ENCODE results near the gene CRIP2.

Gene CRIP2

DNA sequence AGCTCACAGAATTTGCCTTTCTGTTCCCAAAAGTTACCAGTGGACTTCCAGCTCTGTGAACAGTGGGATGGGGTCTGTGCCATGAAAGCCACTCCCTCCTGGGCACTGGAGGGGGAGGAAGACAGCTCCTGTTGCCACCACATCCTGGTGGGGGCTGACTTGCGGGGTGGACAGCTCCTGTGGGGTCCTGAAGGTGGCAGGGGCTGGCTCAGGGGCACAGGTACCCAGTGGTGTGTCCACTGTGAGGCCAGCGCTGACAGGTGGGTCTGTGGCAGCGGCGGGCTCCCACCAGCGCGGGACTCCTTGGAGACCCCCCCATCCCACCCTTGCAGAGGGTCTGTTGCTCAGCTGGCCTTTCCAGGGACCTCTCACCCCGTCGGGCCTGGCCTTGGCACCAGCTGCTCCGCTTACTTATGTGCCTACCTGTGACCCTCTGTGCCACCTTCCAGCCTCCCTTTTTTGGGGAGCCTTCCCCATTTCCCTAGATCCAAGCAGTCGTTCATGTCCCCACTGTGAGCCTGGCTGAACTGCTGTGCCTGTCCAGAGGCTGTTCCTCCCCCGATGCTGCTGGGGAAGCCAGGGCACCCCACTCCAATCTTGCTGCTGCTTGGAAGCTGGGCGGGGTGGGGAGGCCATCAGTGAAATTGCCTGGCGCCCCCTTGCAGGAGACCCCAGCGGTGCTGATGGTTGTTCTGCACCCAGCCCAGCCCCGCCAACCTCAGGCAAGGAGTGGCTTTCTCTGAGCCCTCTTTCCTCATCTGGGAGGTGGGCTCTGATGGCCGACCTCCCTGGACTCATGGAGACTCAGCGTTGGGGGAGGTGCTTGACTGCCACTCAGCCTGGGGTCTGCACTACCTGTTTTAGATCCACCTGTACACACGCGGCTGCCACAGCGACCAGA is 18.6 kb downstream of the CRIP2 start:
- H3K27me3 Mint-ChIP-seq: no peaks in the 10 kb centered on the region
- peak in 1 of 2 donors; percentile 9 for DNase-seq (ENCODE audit: low spot score in 2 of 2)
- H3K36me3 Mint-ChIP-seq (ENCODE audit: insufficient read depth): peaks cover 49% of the 10 kb centered on the region

DNA sequence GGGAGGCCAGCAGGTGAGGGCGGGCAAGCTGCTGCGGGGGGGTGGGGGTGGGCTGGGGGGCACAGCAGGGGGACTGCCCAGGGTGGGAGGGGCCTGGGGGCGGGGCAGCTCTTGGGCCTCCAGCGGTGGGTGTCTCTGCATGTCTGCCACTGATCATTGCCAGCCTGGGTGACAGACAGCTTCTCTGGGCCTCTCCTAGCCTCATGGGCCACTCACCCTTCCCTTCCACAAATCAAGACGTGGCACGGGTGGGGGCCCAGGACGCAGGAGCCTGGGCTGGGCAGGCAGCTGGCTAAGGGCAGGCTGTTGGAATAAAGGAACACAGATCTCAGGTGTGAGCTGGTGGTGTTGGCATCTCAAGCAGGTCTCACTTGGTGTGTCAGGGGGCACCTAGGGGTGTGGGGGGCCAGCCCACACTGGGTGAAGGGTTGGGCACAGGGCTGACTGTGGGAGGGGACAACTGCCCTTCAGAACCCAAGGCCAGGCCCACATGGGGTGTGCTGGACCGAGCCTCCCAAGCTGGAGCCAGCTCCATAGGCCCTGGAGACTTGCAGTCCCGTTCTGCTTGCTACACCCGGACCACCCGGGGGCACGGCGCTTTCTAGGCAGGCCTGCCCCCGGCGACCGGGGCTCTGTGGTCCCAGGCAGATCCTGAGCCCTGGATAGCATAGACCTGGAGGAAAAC is 19.4 kb downstream of the CRIP2 start:
- H3K9me3 Mint-ChIP-seq: no peaks in the 10 kb centered on the region
- ATAC-seq (replicated peaks; ENCODE audit: extremely low read depth, poor library complexity, severe bottlenecking): no peak
- no peak for DNase-seq (ENCODE audit: low spot score in 2 of 2)
- H3K4me3 Mint-ChIP-seq: no peak overlapping the region
- peak overlapping the region; percentile 29 for H3K27ac Mint-ChIP-seq (ENCODE audit: low read depth)
- H3K4me1 Mint-ChIP-seq: peaks cover 15% of the 10 kb centered on the region
- no peaks in the 10 kb centered on the region for H3K27me3 Mint-ChIP-seq
- peaks cover 47% of the 10 kb centered on the region for H3K36me3 Mint-ChIP-seq (ENCODE audit: insufficient read depth)

More for the DNA sequence above, 18.6 kb downstream of the CRIP2 start:
- Mint-ChIP-seq H3K4me1 (peaks cover 21% of the 10 kb centered on the region), H3K9me3 (no peaks in the 10 kb centered on the region), H3K4me3 (peak overlapping the region; percentile 46), H3K27ac (ENCODE audit: low read depth) (no peak overlapping the region)
- no peak for ATAC-seq (replicated peaks; ENCODE audit: extremely low read depth, poor library complexity, severe bottlenecking)

DNA sequence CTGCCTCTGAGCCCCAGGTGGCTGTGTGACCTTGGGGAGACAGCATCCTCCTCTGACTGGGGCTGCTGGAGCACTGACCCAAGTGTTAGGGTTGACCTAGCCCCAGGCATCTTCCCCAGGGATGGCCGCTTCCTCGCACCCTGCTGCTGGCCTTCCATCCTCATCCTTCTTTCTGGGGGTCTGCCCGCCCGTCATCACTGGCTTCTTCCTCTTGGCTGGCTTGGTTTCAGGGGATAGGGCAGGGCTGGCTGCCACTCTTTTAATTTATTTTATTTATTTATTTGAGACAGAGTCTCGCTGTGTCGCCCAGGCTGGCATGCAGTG is 19.9 kb downstream of the CRIP2 start:
- Mint-ChIP-seq H3K27ac (ENCODE audit: low read depth) (peak overlapping the region; percentile 29), H3K27me3 (no peaks in the 10 kb centered on the region), H3K4me3 (no peak overlapping the region), H3K4me1 (peaks cover 10% of the 10 kb centered on the region), H3K9me3 (no peaks in the 10 kb centered on the region), H3K36me3 (ENCODE audit: insufficient read depth) (peaks cover 43% of the 10 kb centered on the region)
- ATAC-seq (replicated peaks; ENCODE audit: extremely low read depth, poor library complexity, severe bottlenecking) (no peak), DNase-seq (ENCODE audit: low spot score in 2 of 2) (no peak)

DNA sequence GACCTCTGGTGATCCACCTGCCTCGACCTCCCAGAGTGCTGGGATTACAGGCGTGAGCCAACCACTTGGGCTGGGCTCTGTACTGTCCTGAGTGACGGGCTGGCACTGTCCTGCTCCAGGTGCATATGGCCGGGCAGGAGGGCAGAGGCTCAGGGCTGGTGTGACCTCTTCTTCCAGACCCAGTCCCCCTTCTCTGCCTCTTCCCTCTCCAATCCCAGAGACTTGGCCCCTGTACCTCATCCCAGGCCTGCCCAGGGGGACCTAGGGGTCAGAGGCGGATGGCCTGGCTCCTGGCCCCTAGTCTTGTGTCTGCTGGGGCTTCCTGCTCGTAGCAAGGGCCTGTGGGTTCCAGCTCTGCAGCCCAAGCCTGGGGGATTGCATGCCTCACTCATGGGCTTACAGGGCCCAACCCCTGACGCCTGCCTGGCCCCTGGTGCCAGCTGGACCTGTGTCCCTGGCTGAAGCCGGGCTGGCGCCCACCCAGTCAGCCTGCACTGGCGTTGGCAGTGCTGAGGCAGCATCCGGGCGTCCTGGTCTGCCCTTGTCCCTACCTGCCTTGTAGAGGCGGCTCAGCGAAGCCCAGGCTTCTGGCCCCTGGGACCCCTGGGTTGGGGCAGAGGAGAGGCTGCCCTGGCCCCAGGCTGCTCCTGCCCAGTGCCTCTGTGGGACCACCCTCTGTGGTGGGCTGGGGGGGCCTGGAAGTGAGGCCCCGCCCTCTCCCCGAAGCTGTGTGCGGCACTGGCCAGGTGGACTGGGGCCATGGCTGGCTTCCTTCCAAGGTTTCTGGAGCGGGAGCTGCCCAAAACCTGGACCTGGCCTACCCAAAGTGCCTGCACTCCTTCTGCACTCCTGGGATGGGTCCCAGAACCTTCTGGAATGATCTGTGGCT is 20.7 kb downstream of the CRIP2 start:
- H3K27me3 Mint-ChIP-seq: no peaks in the 10 kb centered on the region
- peak overlapping the region; percentile 29 for H3K27ac Mint-ChIP-seq (ENCODE audit: low read depth)
- H3K4me3 Mint-ChIP-seq: no peak overlapping the region
- ATAC-seq (replicated peaks; ENCODE audit: extremely low read depth, poor library complexity, severe bottlenecking) (no peak), DNase-seq (ENCODE audit: low spot score in 2 of 2) (peak in 1 of 2 donors; percentile 13)
- peaks cover 40% of the 10 kb centered on the region for H3K36me3 Mint-ChIP-seq (ENCODE audit: insufficient read depth)
- peaks cover 7% of the 10 kb centered on the region for H3K4me1 Mint-ChIP-seq
- no peaks in the 10 kb centered on the region for H3K9me3 Mint-ChIP-seq

DNA sequence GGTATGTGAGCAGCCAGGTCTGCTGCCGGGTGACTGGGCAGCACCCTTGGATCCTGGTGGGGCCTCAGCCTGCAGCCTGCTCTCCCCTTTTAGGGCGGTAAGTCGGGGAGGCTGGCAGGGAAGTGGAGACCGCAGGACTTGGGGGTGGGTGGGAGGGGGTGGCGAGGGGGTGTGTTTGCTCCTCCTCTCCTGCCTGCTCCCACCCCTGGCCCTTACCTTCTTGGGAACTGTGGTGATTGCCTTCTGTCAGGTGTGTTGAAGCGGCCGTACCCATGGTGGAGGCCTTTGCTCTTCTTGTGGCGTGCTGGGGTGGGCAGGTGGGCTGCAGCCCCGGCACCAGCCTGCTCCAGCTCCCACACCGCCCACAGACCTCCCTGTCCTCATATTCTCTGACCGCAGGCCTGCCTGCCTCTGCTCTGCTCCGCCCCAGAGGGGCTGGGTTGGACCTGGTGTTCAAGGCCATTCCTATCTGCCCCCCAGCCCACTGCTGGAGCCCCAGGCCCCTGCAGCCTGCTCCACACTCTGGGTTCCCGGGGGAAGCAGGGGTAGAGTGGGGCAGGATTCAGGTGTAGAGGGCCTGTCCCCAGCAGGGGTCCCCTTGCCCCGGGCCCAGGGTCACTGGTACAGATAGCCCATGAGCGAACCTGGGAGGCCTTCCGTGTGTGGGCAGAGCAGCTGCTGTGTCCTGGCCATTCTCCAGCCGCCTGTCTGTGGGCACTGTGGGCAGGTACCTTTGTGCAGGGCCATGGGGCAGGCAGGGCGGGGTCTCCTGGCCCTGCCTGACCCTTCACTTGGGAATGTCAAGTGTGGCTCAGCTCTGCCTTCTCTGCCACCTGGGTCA is 21.6 kb downstream of the CRIP2 start:
- H3K27ac Mint-ChIP-seq (ENCODE audit: low read depth): peak overlapping the region; percentile 41
- H3K36me3 Mint-ChIP-seq (ENCODE audit: insufficient read depth): peaks cover 32% of the 10 kb centered on the region
- ATAC-seq (replicated peaks; ENCODE audit: extremely low read depth, poor library complexity, severe bottlenecking) (no peak), DNase-seq (ENCODE audit: low spot score in 2 of 2) (peak; percentile 10 to 13)
- peaks cover 7% of the 10 kb centered on the region for H3K4me1 Mint-ChIP-seq
- H3K4me3 Mint-ChIP-seq: no peak overlapping the region
- no peaks in the 10 kb centered on the region for H3K27me3 Mint-ChIP-seq
- H3K9me3 Mint-ChIP-seq: no peaks in the 10 kb centered on the region

DNA sequence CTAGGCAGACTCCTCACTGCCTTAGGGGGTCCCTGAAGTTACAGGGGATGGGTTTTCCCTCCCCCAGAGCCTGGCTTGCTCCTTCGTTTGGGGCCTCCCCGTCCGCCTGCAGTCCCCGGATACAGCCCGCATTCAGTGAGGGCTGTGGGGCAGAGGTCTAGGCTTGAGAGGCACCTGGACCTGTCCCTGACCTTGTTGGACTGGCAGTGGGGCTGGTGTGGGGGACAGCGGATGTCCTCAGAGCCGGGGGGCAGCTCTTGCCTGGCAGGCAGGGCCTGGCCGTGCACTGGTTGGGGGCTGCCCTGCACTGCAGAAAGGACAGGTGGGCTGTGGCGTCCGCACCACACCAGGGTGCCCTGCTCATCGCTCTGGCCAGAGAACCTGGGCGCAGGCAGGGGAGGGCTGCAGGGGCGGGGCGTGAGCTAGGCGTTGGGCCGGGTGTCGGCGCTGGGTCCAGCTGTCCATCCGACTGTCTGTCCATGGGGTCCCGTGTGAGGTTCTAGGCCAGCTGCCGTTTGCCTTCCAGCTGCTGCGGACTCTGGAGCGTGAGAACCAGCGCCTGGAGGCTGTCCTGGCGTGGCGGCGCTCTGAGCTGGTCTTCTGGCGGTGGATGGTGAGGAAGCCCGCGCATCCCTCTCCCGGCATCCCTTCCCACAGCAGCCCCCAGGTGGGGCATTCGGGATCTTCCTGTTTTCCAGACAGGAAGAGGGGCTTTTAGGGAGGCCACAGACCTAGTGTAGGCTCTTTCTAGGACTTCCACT is 22.4 kb downstream of the CRIP2 start:
- ATAC-seq (replicated peaks; ENCODE audit: extremely low read depth, poor library complexity, severe bottlenecking): no peak
- Mint-ChIP-seq H3K4me3 (no peak overlapping the region), H3K9me3 (no peaks in the 10 kb centered on the region), H3K4me1 (peaks cover under 1% of the 10 kb centered on the region), H3K36me3 (ENCODE audit: insufficient read depth) (peaks cover 33% of the 10 kb centered on the region), H3K27ac (ENCODE audit: low read depth) (no peak overlapping the region), H3K27me3 (no peaks in the 10 kb centered on the region)
- DNase-seq (ENCODE audit: low spot score in 2 of 2): peak in 1 of 2 donors; percentile 15

DNA sequence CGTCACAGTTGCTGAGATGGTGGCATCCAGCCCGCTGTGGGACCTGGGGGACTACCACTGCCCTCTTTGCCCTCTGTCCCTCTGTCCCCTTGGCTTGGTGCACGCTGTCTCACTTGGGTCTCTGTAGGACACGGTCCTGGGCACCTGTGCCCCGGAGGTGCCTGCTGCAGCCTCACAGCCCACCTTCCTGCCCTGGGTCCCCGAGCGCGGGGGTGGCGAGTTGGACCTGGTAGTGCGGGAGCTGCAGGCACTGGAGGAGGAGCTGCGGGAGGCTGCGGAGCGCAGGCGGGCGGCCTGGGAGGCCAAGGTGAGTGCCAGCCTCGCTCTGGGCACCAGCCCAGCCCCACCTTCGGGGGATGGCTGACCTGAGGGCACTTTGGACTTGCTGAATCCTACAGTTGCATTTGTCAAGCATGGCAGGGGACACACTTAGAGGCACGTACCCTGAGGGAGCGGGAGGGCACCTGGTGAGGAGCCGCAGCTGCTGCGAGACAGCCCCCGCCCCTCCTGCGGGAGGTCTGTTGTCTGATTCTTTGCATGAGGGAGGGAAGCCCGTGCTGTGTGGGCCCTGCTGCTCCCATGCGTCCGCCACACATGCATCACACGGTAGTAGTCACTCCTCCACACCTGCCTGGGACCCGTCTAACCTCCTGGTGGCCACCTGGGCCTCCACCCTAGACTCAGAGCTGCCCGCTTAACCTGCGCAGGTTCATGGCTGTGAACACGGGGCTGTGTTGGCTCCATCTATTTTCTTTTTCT is 23.2 kb downstream of the CRIP2 start:
- no peaks in the 10 kb centered on the region for H3K4me1 Mint-ChIP-seq
- H3K4me3 Mint-ChIP-seq: no peak overlapping the region
- peak overlapping the region; percentile 51 for H3K27ac Mint-ChIP-seq (ENCODE audit: low read depth)
- peaks cover 33% of the 10 kb centered on the region for H3K36me3 Mint-ChIP-seq (ENCODE audit: insufficient read depth)
- DNase-seq (ENCODE audit: low spot score in 2 of 2) (peak in 1 of 2 donors; percentile 13), ATAC-seq (replicated peaks; ENCODE audit: extremely low read depth, poor library complexity, severe bottlenecking) (no peak)
- no peaks in the 10 kb centered on the region for H3K9me3 Mint-ChIP-seq
- no peaks in the 10 kb centered on the region for H3K27me3 Mint-ChIP-seq

DNA sequence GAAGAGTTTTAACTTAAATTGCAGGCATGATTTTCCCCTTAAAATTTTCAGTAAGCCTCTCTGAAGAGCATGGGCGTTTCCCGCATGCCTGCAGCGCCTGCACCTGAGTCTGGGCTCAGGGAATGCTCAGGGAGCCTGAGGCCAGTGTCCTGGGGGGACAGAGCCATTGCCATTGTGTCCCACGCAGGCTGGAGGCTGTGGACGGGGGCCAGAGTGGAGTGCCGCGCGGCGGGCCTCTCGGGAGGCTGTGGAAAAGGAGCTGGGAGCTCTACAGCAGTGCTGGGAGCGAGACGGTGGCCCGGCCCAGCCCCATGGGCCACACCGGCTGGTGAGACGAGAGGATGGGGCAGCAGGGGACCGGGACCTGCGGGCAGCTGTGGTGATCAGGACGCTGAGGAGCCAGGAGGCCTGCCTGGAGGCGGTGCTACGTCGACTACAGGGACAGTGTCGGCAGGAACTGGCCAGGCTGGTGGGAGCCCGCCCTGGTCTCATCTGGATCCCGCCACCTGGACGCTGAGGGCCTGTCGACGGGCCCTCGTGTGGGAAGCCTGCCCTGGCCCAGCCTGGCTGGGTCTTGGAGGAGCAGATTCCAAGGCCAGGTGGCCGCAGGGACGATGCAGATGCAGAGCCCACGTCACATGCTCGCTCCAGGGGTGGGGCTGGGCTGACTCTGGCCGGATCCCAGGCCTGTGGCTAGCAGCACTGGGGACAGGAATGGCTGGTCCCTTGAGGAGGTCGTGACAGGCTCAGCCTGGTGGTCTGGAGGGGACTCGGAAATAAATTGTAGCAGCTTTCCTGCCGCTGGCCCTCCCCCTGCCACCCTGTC is 24.0 kb downstream of the CRIP2 start:
- DNase-seq (ENCODE audit: low spot score in 2 of 2) (peak in 1 of 2 donors; percentile 10), ATAC-seq (replicated peaks; ENCODE audit: extremely low read depth, poor library complexity, severe bottlenecking) (no peak)
- no peaks in the 10 kb centered on the region for H3K9me3 Mint-ChIP-seq
- no peaks in the 10 kb centered on the region for H3K4me1 Mint-ChIP-seq
- H3K4me3 Mint-ChIP-seq: no peak overlapping the region
- no peaks in the 10 kb centered on the region for H3K27me3 Mint-ChIP-seq
- H3K27ac Mint-ChIP-seq (ENCODE audit: low read depth): peak overlapping the region; percentile 51
- H3K36me3 Mint-ChIP-seq (ENCODE audit: insufficient read depth): peaks cover 31% of the 10 kb centered on the region

DNA sequence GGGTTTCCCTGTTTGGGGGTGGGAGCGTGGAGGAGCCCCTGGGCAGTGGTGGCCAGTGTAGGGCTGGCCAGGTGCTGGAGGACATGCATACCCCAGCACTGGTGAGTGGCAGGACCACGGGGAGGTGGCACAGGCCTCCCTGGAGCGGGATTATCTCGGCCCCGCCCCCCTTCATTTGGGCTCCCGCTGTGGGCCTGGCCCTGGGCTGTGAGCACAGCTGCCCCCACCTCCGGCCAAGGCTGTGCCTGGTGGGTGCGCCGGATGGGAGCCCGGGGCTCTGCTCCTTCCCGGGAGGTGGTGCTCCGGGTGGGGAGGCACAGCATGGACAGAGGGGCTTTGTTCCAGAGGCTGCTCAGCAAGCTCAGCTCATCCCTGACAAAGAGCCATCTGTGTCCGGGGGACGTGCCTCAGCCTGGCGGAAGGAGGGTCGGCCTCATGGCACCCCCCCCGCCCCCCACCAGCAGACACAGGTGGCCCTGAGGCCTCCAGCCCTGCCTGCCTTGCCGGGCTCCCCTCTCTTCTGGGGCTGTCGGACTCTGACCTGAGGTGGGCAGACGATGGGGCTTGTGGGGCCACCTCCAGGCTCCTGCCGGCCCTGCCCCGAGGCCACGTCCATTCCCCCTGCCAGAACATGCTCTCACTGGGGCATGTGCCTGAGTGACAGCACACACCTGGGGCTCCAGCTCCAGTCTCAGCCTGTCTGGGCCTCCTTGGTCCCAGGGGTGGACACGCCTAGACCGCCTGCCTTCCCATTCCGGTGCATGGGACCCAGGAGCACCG is 24.8 kb downstream of the CRIP2 start:
- Mint-ChIP-seq H3K27ac (ENCODE audit: low read depth) (peak overlapping the region; percentile 51), H3K9me3 (no peaks in the 10 kb centered on the region), H3K27me3 (no peaks in the 10 kb centered on the region), H3K4me3 (no peak overlapping the region), H3K4me1 (no peaks in the 10 kb centered on the region), H3K36me3 (ENCODE audit: insufficient read depth) (peaks cover 27% of the 10 kb centered on the region)
- DNase-seq (ENCODE audit: low spot score in 2 of 2): peak; percentile 10 to 14
- ATAC-seq (replicated peaks; ENCODE audit: extremely low read depth, poor library complexity, severe bottlenecking): no peak
